Loucy (cell line): ENCODE data around the gene CHIC2.

Experiments
- CTCF ChIP-seq: fragments of 200-600 bp; sonication (generic); conservative IDR thresholded peaks from 2 replicates; pipeline ENCODE4 v1.5.1; 2014; ENCODE audit warnings: mild to moderate bottlenecking, antibody characterized with exemption, low read length
- EZH2phosphoT487 ChIP-seq: fragments of 200-600 bp; IDR thresholded peaks from 2 replicates; pipeline ENCODE4 v1.6.1; 2018; ENCODE audit warnings: antibody characterized with exemption, mild to moderate bottlenecking, moderate library complexity, borderline replicate concordance

GRCh38 chr4:54017974-54018373, 46.4 kb downstream of the CHIC2 start:
- no peak for TF ChIP-seq CTCF
- no peak for TF ChIP-seq EZH2phosphoT487
